Measurements from ENCODE around the gene CAMTA1. TPM values are rescaled to one million over a fixed set of nuclear protein-coding genes. Genes with fewer than 3 reads are reported as not detected.

Gene CAMTA1
- total RNA-seq, 1 donor from 2014 or later: 99.0 TPM

GRCh38 chr1:7174980-7175906, 390.0 kb downstream of the CAMTA1 start:
- H3K27ac Mint-ChIP-seq: no peak overlapping the region

DNA sequence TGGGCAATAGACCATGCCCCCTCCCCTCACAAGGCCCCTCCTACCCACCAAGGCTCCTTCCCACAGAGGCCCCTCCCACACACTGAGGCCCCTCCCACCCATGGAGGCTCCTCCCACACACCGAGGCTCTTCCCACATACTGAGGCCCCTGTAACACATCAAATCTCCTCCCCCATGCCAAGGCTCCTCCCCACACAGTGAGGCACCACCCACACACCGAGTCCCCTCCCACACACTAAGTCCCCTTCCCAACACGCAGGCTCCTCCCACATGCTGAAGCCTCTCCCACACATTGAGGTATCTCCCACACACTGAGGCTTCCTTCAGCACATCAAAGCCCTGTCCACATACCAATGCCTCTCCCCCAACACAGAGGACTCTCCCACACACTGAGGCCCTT, 391.8 kb downstream of the CAMTA1 start:
- Mint-ChIP-seq H3K4me1 (ENCODE audit: low read depth) (peaks cover 9% of the 10 kb centered on the region), H3K4me3 (ENCODE audit: low read depth) (no peak overlapping the region), H3K27ac (no peak overlapping the region), H3K27me3 (peaks cover 6% of the 10 kb centered on the region), H3K36me3 (ENCODE audit: insufficient read depth) (no peaks in the 10 kb centered on the region), H3K9me3 (ENCODE audit: low read depth) (peaks cover 14% of the 10 kb centered on the region)
- DNase-seq (ENCODE audit: low spot score, unreplicated experiment): no peak
- no peak for TF ChIP-seq CTCF (IDR thresholded peaks at IDR 0.05; ENCODE audit: unreplicated experiment)

More at GRCh38 chr1:7174980-7175906, 390.0 kb downstream of the CAMTA1 start:
- Mint-ChIP-seq H3K36me3 (ENCODE audit: insufficient read depth) (no peaks in the 10 kb centered on the region), H3K4me1 (ENCODE audit: low read depth) (peaks cover 9% of the 10 kb centered on the region), H3K4me3 (ENCODE audit: low read depth) (no peak overlapping the region), H3K9me3 (ENCODE audit: low read depth) (peaks cover 14% of the 10 kb centered on the region), H3K27me3 (peaks cover 18% of the 10 kb centered on the region)
- DNase-seq (ENCODE audit: low spot score, unreplicated experiment): no peak
- no peak for TF ChIP-seq CTCF (IDR thresholded peaks at IDR 0.05; ENCODE audit: unreplicated experiment)

DNA sequence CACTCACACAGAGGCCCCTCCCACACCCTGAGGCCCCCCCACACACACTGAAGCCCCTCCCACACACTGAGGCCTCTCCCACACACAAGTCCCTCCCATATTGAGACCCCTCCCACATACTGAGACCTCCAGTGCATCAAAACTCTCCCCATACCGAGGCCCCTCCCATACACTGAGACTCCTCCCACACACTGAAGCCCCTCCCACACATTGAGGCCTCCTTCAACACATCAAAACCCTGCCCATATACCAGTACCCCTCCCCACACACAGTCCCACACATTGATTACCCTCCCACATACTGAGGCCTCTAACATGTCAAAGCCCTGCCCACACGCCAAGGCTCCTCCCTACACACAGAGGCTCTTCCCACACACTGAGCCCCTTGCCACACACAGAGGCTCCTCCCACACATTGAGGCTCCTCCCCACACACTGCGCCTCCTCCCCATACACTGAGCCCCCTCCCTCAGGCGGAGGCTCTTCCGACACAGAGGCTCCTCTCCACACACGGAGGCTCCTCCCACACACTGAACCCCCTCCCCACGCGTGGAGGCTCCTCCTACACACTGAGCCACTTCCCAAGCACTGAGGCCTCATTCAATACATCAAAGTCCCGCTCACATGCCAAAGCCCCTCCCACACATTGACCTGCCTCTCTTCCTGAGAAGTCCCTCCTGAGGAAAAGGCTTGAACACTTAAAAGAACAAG, 392.3 kb downstream of the CAMTA1 start:
- DNase-seq (ENCODE audit: low spot score, unreplicated experiment): no peak
- TF ChIP-seq CTCF (IDR thresholded peaks at IDR 0.05; ENCODE audit: unreplicated experiment): no peak
- no peak overlapping the region for H3K4me3 Mint-ChIP-seq (ENCODE audit: low read depth)

DNA sequence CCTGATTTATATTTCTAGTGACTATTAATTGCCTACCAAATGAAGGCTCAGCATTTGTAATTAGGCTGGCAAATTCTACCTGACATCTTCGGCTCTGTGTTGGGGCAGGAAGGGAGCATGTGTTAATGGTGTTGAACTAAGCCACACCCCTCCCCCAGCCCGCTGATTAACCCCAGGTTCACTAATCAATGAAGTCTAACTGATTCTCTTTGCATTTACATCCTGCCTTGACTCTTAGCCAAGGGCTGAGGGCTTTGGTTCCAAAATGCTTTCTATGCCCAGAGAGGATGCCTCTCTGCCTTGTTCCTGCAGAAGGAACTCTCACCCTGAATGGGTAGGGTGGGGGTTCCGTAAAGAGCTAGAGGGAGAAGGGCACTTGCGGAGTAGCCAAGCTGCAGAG, 393.1 kb downstream of the CAMTA1 start:
- Mint-ChIP-seq H3K9me3 (ENCODE audit: low read depth) (peaks cover 14% of the 10 kb centered on the region), H3K4me1 (ENCODE audit: low read depth) (peaks cover 9% of the 10 kb centered on the region), H3K4me3 (ENCODE audit: low read depth) (no peak overlapping the region), H3K36me3 (ENCODE audit: insufficient read depth) (no peaks in the 10 kb centered on the region), H3K27me3 (peaks cover 13% of the 10 kb centered on the region), H3K27ac (no peak overlapping the region)
- no peak for DNase-seq (ENCODE audit: low spot score, unreplicated experiment)
- no peak for TF ChIP-seq CTCF (IDR thresholded peaks at IDR 0.05; ENCODE audit: unreplicated experiment)

More for the DNA sequence above, 392.3 kb downstream of the CAMTA1 start:
- Mint-ChIP-seq H3K9me3 (ENCODE audit: low read depth) (peaks cover 14% of the 10 kb centered on the region), H3K4me1 (ENCODE audit: low read depth) (peaks cover 9% of the 10 kb centered on the region), H3K27ac (no peak overlapping the region), H3K27me3 (peaks cover 9% of the 10 kb centered on the region), H3K36me3 (ENCODE audit: insufficient read depth) (no peaks in the 10 kb centered on the region)

- Mint-ChIP-seq H3K36me3 (ENCODE audit: insufficient read depth) (no peaks in the 10 kb centered on the region), H3K4me3 (ENCODE audit: low read depth) (no peak overlapping the region), H3K27me3 (peaks cover 15% of the 10 kb centered on the region), H3K4me1 (ENCODE audit: low read depth) (peaks cover 9% of the 10 kb centered on the region), H3K27ac (no peak overlapping the region), H3K9me3 (ENCODE audit: low read depth) (peaks cover 14% of the 10 kb centered on the region)
- TF ChIP-seq CTCF (IDR thresholded peaks at IDR 0.05; ENCODE audit: unreplicated experiment): no peak
- no peak for DNase-seq (ENCODE audit: low spot score, unreplicated experiment)
These were observed 393.5 kb downstream of the CAMTA1 start for GRCh38 chr1:7178741-7179140.

Measured in progenitor cell of endocrine pancreas (in vitro differentiated cells).